GM21526 (cell line): ENCODE measurements around the gene HSDL2.
"Not testable (repeated sequence)": the region's sequence is repeated elsewhere in the genome, so short reads cannot be mapped to it uniquely, and the experiment has no call there.

Source experiments
- ATAC-seq: cut with Tn5 transposase; IDR thresholded peaks from one replicate; pipeline ENCODE4 v1.9.1; 2021; ENCODE audit warnings: moderate library complexity; ENCODE audit not compliant: unreplicated experiment, low FRiP score

Gene HSDL2

DNA sequence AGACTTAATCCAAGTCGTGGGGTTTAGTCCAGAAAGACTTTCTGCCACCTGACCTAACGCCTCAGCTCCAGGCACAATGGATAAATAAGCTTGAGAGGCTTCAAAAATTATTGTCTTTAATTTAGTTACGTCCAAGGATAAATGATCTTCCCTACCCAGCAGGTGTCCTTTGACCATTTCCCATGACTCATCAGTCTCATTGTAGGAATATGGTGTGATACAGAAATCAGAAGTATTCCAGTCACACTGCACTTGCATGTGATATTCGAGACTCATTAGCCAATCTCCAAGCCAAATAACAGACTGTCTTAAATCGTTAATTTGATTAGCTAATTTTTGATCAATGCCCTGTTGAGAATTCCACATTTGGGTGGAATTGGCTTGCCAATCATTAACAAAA is 13.2 kb downstream of the HSDL2 start:
- ATAC-seq: not testable (repeated sequence)

DNA sequence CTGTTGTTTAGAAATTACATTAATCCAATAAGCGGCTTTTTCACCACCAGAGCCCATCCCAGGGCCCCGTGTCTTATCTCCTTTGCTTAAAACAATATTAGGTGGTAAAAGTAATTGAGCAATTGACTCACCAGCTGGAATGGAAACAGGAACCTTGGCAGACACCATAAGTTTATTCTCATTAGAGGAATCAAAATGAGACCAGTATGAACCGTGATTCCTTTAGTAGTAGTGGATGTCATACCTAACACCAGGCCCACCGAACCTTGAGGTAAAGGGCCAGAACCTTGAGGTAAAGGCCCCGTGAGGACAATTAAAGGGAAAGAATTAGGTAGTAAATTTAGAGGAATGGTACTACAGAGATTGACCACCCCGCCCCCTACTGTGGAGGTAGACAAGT is 16.5 kb downstream of the HSDL2 start:
- ATAC-seq: no peak

DNA sequence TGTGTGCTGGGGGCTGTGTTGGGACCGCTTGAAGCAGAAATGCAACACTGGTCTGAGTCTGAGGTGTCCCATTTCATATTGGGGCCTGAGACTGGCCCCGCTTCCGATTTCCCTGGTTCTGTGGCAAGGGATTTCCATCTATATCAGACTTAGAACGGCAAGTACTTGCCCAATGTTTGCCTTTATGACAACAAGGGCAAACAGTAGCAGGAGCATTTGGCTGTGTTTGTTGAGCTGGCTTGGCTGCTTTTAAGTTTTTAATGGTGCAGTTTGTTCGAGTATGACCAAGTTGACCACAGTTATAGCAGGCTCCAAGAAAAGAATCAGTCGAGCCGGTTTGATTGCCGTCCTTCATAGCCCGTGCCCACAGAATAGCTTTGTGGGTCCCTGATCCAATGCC is 17.0 kb downstream of the HSDL2 start:
- ATAC-seq: no peak

DNA sequence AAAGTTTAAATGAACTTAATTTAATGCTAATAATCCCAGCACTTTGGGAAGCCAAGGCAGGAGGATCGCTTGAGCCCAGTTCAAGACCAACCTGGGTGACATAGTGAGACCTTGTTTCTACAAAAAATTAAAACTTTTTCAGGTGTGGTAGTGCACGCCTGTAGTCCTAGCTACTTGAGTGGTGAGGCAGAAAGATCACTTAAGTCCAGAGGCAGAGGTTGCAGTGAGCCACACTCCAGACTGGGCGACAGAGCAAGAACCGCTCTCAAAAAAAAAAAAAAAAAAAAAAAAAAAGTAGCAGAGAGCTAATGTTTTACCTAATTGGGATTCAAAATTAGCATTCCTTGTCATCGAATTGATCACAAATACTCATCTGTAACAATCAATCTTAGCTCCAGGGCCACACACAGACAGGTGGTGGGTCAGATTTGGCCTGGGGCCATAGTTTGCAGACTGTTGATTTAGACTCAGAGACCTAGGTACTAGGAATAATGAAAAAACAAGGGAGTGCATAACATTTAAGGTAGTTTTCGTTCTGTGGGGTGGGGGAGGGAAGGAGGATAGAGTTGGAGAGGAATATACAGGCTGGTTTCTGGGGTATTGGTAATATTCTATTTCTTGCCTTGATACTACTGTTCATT is 21.4 kb downstream of the HSDL2 start:
- no peak for ATAC-seq

DNA sequence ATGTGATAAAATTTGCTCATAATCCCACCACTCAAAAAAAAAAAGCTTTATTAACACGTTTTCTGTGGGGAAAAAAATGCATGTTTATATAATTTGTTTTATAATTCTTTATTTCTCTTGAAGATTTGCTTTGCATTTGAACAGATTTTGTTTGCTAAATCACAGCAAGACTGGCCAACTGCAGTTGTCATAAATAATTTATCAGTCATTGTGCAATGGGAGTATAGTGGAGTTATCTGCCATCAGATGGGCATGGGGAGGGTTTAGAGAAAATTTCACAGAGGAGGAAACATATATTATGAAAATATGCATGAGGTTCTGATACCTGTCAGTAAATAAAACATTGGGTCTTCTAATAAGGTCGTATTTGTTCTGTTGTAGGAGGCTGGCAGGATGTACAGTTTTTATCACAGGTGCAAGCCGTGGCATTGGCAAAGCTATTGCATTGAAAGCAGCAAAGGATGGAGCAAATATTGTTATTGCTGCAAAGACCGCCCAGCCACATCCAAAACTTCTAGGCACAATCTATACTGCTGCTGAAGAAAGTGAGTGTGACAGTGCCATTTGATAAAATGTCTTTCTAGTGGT is 23.8 kb downstream of the HSDL2 start:
- no peak for ATAC-seq

DNA sequence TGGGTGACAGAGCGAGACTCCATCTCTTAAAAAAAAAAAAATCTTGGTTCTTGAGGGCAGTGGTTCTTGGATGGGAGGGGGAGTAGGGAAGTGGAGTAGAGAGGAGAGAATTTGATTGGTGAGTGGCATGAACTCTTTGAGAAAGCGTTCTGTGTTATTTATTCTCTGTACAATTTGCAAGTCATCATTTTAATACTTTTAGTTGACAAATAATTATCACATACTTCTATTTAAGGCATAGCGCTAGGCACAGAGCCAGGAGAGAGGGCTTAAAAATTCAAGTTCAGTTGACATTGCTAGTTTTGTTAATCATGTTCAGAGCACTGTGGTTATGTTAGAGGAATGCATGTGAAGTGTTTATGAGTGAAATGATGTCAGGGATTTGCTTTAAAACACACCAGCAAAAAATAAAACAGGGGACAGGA is 24.6 kb downstream of the HSDL2 start:
- ATAC-seq: no peak

DNA sequence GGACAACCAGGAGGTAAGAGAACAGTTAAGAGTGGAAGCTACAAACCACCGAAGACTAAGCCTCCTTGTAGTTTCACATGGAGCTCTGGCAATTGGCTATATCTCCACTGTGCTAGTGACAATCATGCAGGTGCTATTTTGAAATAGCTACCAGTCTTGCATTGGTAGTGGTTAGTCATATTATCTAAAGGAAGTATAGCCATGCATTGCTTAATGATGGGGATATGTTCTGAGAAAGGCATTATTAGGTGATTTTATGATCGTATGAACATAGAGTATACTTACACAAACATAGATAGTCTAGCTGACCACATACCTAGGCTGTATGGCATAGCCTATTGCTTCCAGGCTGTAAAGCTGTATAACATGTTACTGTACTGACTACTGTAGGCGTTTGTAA is 28.4 kb downstream of the HSDL2 start:
- no peak for ATAC-seq

DNA sequence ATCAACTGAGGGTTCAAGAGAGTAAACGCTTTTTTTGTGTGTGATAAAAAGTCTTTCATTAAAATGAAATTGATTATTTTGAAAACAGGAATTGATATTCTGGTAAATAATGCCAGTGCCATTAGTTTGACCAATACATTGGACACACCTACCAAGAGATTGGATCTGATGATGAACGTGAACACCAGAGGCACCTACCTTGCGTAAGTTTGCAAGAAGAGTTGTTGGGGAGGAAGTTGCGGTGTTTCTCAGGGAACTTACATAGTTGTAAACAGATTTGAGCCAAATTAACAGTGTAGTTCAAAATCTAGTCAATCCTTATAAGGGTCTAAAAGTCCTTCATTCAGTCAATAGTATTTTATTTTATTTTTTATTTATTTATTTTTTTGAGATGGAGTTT is 28.9 kb downstream of the HSDL2 start:
- ATAC-seq: no peak

DNA sequence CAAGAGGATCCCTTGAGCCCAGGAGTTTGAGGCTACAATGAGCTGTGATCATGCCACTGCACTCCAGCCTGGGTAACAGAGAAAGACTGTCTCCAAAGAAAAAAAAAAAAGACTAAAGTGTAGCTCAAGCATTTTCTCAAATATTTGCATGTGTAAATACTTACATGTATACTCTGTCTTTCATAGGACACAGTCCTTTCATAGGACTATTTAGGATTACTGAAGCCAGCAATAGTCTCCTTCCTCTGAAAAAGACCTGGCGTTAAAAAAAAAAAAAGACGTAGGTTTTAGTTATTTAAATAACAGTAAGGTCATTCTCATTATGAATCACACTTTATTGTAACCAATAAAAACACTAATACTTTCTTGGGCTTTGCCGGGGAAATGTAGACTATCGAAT is 29.9 kb downstream of the HSDL2 start:
- ATAC-seq: no peak

DNA sequence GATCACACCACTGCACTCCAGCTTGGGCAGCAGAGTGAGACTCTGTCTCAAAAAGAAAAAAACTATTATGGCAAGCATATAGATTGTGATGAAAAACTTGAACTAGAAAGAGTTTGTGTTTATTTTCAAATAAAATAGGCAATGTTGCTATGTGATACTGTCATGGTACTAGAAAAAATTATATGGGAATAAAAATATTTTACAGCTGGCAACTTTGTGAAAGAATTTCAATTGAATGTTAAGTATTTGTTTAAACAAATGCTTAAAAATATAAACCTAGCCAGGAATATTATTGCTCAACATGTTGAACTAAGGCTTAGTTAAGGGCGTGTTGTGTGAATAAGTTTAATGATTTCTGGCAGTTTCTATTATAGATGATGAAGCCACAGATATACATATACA is 31.7 kb downstream of the HSDL2 start:
- no peak for ATAC-seq

DNA sequence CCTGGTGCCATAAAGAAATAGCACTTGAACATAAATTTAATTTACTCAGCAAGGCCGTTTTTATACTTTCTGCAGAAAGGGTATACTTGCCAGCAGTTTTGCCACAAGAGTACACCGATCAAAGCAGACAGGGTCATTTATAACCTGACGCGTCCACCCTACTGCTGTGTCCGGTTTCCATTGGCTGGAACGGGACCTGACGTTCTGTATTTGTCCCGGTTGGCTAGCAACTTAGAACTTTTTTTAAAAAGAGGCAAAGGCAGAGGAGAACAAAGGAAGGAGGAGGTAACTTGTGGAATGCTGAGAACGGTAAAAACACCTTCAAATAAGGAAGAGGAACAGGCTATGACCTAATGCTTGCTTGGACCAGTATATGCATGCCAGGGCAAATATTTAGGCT is 33.8 kb downstream of the HSDL2 start:
- not testable (repeated sequence) for ATAC-seq

DNA sequence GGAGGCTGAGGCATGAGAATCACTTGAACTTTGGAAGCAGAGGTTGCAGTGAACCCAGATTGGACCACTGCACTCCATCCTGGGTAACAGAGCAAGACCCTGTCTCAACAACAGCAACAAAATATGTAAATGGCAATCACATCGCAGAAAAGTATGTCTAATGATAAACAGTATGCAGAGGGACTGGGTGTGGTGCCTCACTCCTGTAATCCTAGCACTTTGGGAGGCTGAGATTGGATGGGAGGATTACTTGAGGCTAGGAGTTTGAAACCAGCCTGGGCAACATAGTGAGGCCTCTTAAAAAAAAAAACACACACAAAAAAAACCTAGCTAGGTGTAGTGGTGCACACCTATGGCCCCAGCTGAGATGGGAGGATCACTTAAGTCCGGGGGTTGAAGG is 40.3 kb downstream of the HSDL2 start:
- ATAC-seq: no peak

DNA sequence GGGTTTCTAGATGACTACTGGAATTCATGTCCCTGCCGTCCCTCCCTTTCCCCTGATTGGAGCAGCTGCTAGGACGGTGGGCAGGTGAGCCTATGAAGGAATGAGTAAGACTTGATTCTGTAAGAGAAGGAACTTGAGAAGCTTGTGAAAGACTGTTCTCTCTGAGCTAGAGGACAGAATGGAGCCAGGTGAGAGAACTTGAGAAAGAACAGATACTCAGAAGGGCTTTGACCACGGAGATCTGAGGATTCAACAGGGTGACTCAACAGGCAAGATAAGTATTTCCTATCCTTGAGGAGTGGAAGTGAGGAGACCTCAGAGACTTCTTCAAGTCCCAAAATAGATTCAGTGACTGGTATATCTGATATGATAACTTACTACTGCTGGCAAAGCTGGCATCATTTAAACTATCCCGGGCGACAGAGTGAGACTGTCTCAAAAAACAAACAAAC is 41.9 kb downstream of the HSDL2 start:
- ATAC-seq: no peak

DNA sequence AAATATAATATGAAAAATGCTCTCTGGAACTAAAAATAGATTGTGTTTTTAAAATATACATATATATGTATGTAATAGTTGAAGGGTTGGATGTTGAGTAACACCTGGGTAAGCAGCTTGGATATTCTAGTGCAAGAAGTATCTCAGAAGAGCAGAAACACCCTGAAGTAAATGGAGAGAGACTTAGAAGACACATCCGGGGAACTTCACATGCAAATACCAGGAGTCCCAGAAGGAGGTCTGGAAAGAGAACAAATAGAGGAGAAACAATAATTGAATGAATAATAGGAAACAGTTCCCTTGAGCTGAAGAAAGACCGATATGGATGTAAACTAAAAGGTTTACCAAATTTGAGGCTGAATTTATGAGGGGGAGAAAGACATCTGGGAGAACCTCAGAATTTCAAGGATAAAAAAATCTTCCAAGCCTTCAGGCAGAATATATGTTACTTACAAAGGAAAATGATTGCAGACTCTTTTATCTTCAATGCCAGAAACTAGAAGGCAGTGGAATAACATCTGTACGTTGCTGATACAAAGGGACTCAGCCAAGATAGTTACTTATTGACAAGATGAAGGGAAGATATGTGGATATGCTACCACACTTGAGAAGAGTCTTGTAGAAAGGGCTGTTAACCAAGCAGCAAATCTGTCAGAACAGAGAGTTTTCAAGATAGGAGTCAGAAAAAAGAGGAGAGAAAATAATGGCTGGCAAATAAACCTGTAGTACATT is 42.7 kb downstream of the HSDL2 start:
- no peak for ATAC-seq

DNA sequence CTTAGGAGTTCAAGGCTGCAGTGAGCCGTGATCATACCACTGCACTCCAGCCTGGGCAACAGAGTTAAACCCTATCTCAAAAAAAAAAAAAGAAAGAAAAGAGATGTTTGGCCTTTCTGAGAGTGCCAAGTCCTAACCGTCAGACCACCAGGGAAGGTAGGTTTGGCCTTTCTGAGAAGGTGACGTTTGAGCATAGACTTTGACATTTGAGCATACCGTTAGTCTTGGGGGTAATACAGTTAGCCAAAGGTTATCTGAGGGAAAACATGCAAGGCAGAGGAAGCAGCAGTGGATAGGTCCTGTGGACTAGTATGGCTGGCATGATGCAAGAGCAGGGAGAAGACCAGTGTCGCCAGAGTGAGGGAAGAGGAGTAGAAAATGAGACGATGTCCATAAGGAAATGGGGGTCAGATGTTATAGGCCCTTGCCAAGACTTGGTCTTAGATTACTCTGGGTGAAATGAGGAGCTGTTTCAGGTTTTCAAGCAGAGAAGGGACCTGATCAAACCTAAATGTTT is 50.2 kb downstream of the HSDL2 start:
- ATAC-seq: no peak

DNA sequence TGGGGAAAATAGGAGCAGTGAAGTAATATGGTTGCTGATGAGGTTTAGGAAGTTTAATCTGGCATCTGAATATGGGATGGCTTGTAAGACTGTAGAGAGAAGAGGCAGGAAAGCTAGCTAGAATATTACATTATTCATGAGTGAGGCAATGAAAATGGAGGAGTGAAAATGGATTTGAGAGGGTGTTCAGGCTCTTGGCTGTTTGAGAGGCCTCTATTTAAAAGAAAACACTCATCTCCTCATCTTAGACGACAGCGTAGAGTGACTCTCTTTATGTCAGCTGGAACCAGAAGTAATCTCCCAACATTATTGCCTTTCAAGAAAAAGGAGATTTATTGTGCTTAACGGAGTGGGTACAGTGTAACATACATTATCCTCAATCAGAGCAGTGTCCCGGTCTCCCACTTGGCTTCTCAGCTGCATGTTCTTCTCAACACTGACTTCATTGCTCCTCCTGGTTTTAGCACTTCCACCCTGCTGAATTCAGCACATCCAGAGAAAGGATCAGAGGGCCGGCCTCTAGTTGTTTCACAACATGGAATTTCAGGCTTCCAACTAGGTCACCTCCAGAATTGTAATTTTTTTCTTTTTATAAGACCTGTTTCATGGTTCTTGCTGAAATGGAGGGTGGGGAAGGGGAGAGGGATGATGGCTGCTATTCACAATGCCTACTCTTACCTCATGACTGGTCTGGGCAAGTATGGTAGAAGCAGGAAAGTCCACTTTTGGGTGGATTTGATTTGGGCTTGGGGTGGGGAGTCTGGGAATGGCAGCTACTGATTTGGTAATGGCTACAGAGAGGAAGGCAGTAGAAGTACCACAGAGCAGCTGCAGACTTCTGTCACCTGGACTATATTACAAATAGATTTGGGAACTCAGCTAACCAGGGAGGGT is 53.8 kb downstream of the HSDL2 start:
- no peak for ATAC-seq

DNA sequence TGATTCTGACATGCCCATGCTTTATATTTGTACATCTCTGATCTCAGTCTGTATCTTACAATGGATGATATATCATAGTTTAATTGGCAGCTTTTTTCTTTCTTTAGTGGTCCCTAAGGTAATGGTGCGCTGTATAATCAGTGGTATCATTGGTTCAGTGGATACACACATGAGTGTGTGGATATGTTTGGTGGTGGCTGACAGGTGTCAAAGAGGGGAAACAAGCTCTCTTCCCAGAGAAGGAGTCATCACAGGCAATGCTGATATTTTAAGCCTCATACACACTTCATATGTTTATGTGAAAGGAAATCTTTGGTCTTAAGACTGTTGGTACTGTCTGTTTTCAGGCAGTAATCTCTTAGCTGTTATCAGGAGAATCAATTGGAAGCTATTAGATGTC is 54.6 kb downstream of the HSDL2 start:
- no peak for ATAC-seq

DNA sequence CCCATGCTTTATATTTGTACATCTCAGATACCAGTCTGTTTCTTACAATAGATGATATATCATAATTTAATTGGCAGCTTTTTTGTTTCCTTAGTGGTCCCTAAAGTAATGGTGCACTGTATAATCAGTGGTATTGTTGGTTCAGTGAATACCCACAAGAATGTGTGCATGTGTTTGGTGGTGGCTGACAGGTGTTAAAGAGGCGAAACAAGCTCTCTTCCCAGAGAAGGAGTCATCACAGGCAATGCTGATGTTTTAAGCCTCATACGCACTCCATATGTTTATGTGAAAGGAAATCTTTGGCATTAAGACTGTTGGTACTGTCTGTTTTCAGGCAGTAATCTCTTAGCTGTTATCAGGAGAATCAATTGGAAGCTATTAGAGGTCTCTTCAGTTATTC is 57.5 kb downstream of the HSDL2 start:
- no peak for ATAC-seq

DNA sequence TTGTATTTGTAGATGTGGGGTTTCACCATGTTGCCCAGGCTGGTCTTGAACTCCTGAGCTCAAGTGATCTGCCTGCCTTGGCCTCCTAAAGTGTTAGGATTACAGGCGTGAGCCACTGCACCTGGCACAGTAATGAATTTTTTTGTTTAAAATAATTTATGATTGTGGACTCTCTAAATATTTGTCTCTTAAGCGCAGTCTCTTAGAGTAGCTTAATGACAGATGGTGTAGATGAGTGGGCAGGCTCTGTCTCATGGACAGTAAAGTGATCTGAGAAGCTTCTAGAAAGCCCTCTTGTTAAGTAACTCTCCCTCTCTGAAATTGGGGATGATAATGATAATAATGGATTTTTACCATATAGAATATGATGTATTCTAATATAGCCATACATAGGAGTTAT is 59.3 kb downstream of the HSDL2 start:
- ATAC-seq: no peak

DNA sequence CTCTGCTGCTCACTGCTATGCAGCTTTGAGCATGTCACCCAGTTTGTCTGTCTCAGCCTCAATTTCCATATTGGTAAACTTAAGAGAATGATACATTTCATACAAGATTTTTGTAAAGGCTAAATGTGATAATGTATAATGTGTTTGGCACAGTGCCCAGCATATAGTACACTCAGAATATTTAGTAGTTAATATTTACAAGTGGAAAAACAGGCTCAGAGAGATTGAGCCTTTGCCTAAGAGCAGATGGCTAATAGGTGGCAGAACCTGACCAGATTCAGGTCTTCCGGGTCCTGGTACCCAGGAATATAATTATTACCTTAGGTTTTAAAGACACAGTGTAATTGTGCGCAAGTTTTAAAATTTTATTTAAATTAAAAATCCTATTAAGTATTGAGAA is 59.9 kb downstream of the HSDL2 start:
- ATAC-seq: no peak

DNA sequence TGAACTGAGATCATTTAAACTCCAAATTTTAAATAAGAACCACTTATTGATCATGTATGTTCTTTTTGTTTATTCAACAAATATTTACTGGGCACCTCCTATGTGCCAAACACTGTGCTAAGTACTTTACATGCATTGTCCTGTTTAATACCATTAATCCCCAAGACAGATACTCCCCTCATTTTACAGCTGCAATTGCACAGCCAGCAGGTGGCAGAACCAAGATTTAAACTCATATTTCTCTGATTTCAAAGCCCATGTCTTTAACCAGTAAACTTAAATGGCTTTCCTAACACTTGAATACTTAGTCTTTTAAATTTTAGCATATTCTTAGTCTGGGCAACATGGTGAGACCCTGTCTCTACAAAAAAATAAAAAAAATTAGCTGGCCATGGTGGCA is 63.3 kb downstream of the HSDL2 start:
- ATAC-seq: no peak
